GM12865 (cell line): ENCODE data around the gene FBXO31.

ENCODE experiments used
- DNase-seq: peaks from one replicate; pipeline ENCODE4 v3.0.0; 2010; ENCODE audit warnings: low read depth
- H3K4me3 ChIP-seq: 2 replicates; pipeline ENCODE4 v1.5.1; 2011; ENCODE audit warnings: mild to moderate bottlenecking, low read depth, low read length, control low read depth
- TF ChIP-seq, protein P1 (sequence below): IDR thresholded peaks from 2 replicates; pipeline ENCODE4 v1.5.1; 2011; ENCODE audit warnings: low read length, control low read depth, low read depth, inconsistent platforms; ENCODE audit not compliant: insufficient read depth; ENCODE audit errors: missing control alignments

Gene FBXO31

DNA sequence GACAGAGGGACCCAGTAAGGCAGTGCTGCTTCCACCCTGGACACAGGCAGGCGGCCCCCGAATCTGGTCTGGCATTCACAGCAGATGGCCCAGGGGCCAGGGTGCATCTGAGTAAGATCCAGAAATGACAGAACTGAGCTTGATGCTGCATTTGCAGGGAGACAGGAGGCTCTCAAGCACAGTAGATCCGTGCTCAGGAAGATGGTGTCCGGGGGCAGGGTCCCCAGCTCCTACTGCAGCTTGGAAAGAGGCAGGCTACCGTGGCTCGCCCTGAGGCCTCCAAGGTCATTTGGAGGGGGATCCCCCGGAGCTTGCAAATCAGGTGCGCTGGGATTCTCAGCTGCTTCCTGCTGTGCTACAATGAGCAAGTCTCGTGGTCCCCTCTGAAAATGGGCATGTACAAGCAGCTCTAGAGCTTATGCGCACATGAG is 68.6 kb downstream of the FBXO31 start:
- H3K4me3 ChIP-seq = no peak overlapping the region
- DNase-seq = no peak
- TF ChIP-seq, protein P1, sequence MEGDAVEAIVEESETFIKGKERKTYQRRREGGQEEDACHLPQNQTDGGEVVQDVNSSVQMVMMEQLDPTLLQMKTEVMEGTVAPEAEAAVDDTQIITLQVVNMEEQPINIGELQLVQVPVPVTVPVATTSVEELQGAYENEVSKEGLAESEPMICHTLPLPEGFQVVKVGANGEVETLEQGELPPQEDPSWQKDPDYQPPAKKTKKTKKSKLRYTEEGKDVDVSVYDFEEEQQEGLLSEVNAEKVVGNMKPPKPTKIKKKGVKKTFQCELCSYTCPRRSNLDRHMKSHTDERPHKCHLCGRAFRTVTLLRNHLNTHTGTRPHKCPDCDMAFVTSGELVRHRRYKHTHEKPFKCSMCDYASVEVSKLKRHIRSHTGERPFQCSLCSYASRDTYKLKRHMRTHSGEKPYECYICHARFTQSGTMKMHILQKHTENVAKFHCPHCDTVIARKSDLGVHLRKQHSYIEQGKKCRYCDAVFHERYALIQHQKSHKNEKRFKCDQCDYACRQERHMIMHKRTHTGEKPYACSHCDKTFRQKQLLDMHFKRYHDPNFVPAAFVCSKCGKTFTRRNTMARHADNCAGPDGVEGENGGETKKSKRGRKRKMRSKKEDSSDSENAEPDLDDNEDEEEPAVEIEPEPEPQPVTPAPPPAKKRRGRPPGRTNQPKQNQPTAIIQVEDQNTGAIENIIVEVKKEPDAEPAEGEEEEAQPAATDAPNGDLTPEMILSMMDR = no peak

DNA sequence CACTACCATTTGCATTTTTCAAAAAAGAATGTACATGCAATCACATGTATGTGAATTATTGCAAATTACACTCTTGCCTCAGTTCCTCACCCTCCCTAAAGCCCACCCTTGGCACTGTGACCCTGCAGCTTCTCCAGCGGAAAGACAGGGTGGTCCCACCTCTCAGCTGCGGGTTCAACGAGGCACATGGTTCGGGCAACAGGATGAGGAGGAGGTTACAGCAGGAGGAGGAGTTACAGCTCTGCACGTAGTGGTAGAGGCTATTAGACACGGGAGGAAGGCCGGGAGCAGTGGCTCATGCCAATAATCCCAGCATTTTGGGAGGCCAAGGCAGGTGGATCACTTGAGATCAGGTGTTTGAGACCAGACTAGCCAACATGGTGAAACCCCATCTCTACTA is 71.6 kb downstream of the FBXO31 start:
- no peak for DNase-seq
- no peak overlapping the region for H3K4me3 ChIP-seq
- TF ChIP-seq, protein P1 = no peak

DNA sequence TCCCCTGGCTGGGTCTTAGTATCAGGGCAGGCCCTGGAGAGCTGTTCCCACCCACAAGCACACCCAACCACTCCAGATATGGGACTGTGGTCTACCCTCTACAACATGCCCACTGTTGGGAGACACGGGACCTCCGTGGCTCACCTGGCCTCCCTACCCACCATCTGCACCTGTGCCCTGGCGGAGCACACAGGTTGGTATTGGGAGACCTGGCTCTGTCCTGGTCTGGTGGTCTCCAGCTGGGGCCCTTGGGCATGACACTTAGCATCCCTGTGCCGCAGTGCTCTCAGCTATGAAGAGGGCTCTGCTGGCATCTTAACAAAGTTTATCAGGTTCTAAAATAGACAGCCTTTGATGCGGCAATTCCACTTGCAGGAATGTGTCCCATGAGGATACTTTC is 72.2 kb downstream of the FBXO31 start:
- no peak overlapping the region for H3K4me3 ChIP-seq
- TF ChIP-seq, protein P1 = no peak
- DNase-seq = no peak

DNA sequence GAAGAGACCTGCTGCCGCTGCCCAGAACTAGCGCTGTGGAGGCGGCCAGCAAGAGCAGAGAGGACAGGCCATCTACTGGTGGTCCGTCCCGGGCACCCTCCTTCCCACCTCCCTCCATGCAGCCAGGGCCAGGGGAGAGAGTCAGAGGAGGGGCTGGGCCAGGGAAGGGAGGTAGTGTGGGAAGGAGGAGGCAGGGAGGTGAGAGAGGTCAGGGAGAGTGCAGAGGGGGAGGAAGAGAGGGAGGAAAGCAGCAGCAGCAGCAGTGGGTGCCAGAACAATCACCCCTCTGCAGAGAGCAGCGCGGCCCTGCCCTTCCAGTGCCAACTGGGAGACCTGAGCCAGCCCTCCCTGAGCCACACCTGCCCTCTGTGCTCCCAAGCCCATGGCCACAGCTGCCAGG is 73.0 kb downstream of the FBXO31 start:
- DNase-seq = no peak
- TF ChIP-seq, protein P1 = no peak

DNA sequence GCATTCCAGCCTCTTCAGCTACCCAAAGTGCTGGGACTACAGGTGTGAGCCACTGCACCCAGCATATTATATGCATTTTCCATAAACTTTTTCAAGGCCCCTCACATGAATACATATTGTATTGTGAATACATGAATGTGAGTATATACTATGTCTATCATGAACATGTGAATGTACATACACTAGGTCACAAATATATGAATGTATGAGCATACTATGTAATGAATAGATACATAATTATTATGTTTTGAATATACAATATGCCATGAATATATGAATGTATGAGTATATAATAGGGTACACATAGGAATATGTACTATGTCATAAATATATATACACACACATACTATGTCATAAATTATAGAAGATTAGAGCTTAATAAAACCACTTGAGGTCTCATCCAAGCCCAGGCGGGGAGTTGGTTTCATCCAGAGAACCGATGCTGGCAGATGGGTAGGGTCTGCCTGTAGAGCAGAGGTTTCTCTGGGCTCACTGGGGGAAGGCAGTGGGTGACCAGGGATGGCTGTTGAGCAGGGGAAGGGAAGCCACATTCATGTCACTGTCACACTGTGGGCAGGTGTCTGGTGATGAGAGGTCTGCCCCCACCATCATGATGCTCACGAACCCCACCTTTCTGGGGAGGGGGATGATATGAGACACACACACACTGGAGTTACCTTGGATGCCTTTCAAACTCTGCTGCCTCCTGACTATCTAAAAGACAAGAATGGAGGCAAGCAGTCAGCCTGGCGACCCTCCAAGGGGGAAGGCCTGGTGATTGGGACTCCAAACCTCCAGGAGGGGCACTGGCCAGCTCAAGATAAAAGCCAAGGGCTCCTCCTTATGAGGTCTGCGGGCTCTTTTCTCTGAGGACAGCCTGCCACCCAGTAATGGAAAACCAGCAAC is 73.7 kb downstream of the FBXO31 start:
- no peak overlapping the region for H3K4me3 ChIP-seq
- DNase-seq = no peak
- TF ChIP-seq, protein P1 = no peak

More for the DNA sequence above, 73.0 kb downstream of the FBXO31 start:
- H3K4me3 ChIP-seq = no peak overlapping the region

DNA sequence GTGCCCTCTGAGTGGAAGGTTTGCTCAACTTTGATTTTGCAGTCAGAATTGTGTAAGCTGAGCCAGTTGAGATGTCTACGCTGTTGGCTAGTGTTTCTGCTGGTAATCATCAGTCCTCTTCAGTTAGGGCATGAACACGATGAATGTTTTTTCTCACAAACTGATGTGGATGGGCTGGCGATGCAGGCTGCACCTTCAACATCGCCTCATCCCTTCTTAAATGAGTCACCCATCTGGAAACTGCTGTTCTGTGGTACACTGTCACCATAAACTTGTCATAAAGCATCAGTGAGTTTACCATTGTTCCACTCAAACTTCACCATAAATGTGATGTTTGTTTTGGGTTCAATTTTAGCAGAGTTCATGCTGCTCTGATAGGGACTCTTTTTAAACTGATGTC is 74.8 kb downstream of the FBXO31 start:
- TF ChIP-seq, protein P1 = no peak
- no peak overlapping the region for H3K4me3 ChIP-seq
- DNase-seq = no peak
